GM20431 (cell line): ENCODE data around the gene RMND1.

ENCODE experiments used
- in situ Hi-C: fragments of 300-500 bp; cut with MseI, MboI; formaldehyde crosslinking; loops from one replicate; pipeline ENCODE4 v1.15.0; 2020; ENCODE audit warnings: low sequenced_read_pairs; ENCODE audit not compliant: unreplicated experiment

The RMND1 gene, protein sequence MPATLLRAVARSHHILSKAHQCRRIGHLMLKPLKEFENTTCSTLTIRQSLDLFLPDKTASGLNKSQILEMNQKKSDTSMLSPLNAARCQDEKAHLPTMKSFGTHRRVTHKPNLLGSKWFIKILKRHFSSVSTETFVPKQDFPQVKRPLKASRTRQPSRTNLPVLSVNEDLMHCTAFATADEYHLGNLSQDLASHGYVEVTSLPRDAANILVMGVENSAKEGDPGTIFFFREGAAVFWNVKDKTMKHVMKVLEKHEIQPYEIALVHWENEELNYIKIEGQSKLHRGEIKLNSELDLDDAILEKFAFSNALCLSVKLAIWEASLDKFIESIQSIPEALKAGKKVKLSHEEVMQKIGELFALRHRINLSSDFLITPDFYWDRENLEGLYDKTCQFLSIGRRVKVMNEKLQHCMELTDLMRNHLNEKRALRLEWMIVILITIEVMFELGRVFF

DNA sequence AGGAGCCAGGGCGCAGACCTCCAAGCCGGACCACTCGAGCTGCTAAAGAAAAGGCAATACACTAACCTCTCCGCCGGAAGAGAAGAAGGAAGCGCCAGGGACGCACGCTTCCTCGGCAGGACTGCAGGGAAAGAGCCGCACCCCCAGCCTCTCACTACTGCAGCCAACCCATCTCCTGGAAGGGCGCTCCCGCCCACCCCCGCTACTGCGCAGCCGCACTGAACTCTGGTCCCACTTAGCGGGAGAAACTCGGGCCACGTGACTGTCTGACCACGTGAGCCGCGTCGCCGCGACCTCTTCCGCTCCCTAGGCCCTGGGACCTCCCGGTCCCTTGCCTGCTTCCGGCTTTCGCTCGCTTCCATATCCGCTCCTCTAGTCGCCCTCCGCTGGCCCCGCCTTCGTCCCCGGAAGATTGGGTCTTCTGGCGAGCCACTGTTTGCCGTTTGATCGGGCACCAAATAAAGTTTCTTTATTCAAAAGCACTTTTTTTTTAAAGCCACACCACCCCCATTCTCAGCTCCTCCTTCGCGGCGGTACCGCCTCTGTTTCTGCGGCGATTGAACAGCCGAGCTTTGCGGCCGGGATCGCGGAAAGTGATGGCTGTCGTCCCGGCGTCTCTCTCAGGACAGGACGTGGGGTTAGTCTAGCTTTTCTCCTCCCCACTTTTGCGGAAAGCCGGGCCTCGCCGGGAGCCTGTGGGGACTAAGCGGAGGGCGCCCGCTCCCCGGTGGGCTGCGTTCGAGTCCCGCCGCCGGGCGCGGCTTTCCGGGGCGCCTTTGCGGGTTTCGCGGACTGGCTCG is at the start of gene RMND1:
Gene RMND1 (minus strand): TSS at position 177 of the 800 bp plus-strand sequence. CDS start 6,315 bp downstream, outside the sequence.
- in situ Hi-C loops = no loop called here

DNA sequence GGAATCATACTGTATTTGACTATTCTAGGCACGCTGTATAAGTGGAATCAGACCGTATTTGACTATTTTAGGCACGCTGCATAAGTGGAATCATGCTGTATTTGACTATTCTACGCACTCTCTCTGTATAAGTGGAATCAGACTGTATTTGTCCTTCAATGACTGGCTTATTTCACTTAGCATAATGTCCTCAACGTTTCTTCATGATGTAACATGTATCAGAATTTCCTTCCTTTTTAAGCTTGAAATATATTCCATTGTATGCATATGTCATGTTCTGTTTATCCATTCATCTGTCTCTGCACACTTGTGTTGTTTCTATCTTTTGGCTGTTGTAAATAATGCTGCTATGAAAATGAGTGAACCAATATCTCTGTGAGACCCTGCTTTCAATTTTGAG is 47.6 kb upstream of the RMND1 start:
- in situ Hi-C loops = no loop called here

DNA sequence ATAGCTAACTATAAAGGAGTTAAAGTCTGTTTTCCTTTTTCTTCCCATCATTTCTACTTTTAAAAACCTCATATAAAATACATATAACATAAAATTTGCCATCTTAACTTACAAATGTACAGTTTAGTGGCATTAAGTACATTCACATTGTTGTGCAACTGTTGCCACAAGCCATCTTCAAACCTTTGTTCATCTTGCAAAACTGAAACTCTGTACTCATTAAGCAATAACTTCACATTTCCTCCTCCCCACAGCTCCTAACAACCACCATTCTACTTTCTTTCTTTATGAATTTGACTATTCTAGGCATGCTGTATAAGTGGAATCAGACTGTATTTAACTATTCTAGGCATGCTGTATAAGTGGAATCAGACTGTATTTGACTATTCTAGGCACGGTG is 46.4 kb upstream of the RMND1 start:
- in situ Hi-C loops = no loop called here

DNA sequence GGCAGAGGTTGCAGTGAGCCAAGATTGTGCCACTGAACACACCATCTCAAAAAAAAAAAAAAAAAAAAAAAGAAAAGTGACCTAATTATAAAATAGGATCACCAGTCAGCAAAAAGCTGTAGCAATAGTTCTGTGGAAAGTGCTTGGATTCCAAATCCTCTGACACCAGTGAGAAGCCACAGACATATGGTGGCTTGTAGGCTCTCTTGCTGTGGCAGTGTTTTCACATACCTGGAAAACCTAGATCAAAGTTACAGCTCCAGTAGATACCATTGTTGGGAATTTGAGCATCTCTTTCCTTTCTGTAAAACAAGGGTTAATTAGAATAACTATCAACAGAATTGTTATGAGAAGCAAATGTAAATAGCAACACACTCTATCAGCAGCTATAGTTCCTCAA is 46.0 kb upstream of the RMND1 start:
- in situ Hi-C loops = no loop called here

DNA sequence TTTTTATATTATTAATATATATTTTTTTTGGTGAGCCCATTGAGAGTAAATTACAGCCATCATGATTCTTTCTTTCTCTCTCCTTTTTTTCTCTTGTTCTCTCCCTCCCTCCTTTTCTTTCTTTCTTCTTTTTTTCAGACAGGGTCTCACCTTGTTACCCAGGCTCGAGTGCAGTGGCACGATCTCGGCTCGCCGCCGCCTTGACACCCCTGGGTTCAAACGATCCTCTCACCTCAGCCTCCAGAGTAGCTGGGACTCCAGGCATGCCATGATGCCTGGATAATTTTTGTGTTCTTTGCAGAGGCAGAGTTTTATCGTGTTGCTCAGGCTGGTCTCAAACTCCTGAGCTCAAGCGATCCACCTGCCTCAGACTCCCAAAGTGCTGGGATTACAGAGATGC is 43.5 kb upstream of the RMND1 start:
- in situ Hi-C loops = no loop called here

DNA sequence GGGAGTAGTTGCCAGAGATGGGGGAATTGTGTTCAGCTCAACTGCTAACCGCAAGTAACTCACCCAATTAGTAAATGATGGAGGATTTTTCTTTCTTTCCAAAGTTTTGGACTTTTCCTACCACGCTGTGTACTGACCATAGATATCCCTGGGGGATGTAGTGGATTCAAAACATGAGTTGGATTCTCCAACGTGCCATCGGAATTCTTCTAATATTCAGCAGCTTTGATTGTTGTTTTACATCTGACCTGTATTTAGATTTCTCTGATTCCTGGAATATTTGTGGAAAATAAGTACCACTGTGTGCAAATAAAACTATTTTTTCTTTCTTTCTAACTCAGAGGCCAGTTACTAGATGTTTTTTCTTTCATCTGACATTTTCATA is 43.0 kb upstream of the RMND1 start:
- in situ Hi-C loops = no loop called here

DNA sequence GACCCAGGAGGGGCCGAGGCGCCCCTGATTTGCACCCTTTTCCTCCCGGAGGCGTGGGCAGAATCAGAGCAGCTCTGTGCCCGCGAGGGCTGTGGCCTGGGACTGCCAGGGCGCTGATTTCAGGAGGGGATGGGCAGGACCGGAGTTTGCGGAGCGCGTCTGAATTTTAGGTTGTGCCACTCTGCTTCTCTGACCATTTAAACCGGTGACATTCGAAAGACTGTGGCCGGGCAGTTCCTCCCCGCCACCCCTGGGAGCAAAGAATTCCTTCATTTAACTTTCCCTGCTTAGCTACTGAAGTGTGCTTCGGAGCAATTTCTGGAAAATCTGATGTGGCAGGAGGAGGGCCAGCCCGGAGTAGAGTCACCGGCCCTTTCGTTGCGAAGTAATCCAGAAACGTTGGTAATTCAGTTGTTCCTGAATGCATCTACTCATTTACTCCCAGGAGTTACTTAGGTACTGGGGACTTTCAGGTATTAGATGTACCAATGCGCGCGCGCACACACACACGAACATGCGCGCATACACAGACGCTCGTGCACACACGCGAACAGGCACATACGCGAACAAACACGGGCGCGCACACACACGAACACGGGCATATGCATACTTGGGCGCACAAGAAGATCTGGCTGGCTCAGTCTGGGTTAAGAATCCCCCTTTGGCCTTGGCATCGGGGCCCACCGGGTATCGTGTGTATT is 42.5 kb upstream of the RMND1 start:
- in situ Hi-C loops = no loop called here

DNA sequence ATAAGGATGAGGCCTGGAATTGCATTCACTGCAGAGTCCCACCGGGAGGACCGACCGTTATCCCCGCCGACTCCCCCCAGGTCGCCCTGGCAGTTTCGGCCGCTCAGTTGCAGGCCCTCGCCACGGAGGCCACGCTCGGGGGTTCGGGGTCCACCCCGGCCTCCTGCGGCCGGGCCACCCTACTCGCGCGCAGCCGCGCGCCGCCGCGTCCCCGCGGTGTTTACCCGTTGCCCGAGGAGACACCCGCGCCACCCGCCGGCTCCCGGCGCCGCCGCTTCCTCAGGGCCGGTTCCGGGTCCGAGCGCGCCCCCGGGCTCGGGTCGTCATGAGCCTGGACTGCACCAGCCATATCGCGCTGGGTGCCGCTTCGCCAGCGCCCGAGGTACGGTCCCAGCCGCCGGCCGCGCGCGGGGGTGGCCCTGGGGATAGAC is 41.9 kb upstream of the RMND1 start, which contains the start of gene CCDC170:
Gene CCDC170 (plus strand): TSS at position 214 of the 431 bp plus-strand sequence. CDS start 112 bp downstream, at position 326.
- in situ Hi-C loops = no loop called here

DNA sequence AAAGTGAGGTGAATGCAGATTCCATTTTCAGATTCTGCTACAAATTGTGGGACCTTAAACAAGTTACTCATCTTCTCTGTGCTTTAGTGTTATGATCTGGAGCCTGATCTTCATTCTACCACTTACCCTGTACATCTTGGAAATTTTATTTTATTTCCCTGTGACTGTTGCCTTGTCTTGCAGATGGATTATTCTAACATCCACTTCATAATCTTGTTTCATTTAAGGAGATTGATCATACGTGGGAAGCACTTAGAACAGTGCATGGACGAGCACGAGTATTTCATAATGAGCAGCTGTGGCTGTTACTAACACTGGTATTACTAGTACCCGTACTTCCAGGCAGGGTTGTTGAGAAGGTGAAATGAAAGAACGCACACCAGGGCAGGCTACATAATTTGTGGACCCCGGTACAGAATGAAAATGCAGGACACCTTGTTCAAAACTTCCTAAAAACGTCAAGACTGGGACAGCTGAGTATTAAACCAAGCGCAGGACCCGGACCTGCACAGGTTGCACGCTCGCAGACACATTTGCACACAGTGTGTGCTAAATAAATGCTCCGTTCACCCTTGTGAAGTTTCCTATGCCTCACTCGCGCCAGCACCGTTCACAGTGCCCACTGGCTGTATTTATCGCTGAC is 41.4 kb upstream of the RMND1 start:
- in situ Hi-C loops = no loop called here

DNA sequence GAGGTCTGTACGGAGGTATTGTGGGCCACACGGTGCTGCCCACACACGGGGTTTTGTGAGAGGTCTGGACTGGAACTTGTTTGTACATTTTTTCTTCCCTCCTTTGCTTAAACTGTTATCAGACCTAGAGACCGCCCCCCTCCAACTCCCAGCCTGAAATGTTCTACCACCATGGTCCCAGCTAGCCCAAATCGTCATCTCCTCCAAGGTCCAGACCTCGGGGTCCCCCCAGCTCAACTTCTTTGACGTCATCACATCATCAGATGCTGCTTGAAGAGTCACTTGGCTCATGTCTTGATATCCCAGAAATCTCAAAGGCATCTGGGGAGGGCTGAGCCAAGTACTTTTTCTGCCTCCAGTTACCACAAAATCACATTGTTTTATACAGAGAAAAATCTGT is 39.1 kb upstream of the RMND1 start:
- in situ Hi-C loops = no loop called here

DNA sequence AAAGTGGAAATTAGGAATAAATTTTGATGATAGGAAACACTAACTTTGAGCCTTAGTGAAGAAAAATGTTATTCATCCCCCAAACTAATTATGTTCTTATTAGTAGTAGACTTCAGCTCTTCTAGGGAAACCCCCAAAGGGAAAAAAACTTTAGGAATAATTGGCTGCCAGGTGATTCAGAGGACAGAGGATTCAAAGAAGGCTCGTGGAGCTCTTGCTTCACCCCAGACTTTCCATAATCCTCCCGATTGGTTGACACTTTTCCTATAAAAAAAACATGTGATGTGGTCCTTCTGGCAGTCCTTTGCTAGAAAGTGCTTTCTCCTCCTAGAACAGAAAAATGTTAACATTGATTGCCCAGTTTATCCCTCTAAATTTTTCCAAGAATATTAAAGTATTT is 36.3 kb upstream of the RMND1 start:
- in situ Hi-C loops = no loop called here

DNA sequence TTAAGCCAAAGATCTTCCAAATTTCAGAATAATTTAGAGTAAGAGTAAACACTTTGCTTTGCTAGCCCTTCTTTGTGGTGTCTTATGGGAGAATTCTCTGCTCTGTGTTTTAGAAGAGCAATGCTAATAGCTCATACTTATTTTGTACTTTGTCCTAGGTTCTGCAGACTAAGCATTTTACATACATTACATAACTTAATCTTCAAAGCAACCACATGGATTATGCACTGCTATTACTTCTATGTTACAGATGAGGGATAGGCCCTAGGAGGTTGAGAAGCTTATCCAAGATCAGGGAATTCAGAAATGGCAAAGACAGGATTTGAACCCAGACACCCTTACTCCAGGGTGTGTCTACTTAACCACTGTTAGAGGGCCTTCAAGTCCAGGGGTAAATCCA is 32.1 kb upstream of the RMND1 start:
- in situ Hi-C loops = no loop called here

DNA sequence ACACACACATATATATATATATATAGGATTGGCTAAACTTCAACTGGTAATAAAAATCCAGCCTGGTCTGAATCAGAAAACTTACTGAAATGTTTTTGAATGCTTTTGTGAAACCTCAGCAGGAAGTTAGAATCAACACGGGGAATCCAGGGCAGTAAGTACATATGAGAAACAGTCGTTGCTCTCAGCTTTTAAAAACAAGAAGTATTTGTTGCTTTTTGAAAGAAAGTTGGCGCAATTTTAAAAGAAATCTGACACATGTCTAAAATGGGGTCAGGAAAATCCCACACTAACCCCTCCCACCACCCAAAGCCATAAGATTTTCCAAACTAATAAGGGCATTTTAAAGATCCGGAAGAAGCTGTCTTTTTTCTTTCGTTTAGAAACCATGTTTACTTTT is 30.4 kb upstream of the RMND1 start:
- in situ Hi-C loops = no loop called here

DNA sequence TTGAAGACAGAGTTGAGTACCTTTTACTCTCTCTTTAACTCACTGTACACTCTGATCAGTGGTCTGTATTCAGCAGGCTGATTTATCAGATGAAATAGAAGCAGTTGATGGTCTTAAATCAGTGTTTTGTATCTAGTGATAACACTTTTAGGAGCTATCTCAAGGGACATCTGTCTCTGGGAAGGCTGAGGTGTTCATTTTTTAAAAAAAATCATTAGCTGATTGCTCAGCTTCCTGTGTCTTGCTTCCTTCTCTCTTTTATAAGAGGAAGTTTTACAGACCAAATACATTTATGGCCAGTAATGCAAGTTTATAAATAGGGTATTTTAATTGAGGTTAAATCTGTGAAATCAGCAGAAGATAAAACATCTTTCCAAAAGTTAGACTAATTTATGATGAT is 29.9 kb upstream of the RMND1 start:
- in situ Hi-C loops = no loop called here

DNA sequence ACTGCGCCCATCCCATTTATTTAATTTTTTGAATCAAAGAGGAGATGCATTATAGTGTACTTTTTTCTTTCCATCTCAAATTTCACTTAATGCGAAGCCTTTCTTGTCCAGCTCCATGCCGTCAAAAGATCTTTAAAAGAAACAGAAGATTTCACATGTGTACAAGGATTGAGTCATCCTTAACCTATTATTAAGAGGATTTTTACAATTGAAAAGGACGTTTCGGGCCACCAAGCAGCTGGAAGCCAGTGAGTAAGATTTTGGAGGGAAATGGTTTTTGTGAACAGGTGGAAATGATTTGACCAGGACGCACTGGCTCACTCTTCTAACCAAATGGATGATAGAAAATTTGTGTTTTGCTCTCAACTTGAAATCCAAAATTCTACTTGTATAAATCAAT is 26.7 kb upstream of the RMND1 start:
- in situ Hi-C loops = no loop called here

DNA sequence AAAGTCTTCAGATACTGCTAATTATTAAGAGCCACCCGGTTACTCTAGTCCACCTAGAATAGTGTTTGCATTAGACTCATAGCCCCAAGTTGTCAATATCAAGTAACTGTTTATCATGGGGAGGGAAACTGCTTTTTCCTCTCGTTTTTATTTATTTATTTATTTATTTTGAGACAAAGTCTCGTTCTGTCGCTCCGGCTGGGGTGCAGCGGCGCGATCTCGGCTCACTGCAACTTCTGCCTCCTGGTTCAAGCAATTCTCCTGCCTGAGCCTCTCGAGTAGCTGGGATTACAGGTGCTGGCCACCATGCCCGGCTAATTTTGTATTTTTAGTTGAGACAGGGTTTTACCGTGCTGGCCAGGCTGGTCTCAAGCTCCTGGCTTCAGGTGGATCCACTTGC is 25.8 kb upstream of the RMND1 start:
- in situ Hi-C loops = no loop called here

DNA sequence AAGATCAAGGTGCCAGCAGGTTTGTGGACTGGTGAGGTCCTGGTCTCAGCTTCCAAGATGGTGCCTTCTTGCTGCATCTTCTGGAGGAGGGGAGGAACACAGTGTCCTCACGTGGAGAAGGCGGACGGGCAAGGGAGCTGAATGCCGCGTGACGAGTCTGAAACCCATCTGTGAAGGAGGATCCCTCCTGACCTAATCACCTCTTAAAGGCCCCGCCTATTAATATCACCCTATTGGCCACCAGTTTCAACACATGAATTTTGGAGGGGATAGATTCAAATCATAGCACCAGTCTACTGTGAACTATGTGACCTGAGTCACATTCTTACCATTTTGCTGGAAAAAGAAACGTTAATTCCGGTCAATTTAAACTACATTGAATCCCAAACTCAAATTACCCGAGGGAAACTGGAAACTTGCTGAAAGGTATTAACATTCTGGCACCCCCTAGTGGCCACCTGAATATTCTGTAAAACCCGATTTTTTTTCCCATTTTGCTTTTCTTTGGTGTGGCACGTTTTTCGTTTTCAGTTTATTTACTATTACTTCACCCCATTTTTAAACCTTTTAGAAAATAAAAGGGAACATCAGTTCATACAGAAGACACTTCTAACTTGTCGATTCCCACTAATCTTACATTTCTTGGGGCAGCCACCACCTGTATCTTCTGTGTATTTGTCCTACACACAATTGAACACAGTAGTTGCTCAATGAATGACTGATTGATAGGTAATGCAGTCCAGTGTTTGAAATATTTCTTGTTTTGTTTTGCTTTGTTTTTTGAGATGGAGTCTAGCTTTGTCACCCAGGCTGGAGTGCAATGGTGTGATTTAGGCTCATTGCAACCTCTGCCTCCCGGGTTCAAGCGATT is 24.0 kb upstream of the RMND1 start:
- in situ Hi-C loops = no loop called here

DNA sequence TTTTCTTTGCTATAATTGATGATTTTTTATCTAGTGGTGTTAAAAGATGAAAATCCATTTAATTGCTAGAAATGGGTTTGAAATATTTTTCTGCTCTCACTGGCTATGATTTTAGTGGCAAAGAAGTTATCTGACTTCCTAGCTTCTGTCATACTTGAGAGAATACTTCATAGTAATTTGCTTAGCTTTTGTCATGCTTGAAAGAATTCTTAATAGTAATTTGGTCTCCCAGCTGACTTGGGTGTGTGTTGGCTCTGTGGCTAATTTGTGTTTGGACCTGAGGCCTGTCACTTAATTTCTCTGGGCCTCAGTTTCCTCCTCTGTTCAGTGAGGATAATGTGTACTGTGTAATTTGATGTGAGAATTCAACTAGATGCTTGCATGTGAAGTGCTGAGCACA is 12.8 kb upstream of the RMND1 start:
- in situ Hi-C loops = no loop called here

DNA sequence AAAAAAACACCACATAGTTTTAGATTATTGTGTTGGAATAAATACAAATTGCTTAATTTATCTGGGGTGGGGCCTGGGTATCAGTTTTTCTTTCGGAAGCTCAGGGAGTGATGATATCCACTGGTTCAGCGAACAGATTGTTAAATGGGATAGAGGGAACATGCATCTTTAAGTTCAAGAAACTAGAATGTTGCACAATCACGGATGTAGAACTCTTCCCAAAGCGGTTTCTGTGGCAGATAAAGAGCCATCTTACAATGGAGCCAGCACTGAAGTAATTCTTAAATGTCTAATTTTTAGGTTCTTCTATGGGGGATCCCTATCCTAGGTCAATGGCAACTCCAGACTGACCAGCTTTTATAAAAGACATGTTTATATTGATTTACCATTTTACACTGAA is 9.7 kb upstream of the RMND1 start:
- in situ Hi-C loops = no loop called here
